Body of pancreas (tissue), 4 donors: ENCODE results near the gene TRMU. TPM values are rescaled to one million over a fixed set of nuclear protein-coding genes. Genes with fewer than 3 reads are reported as not detected.

Experiments used
- ATAC-seq: fragments of 150-250 bp; one replicate; pipeline ENCODE4 v1.9.1; 2016
- DNase-seq, 4 donors: peaks; one replicate each; pipeline ENCODE4 v3.0.0-alpha.2; 2019
- H3K27ac ChIP-seq, 4 donors: fragments of 200-600 bp; sonication (generic); 1 replicate in 3 of 4; 2 replicates in 1 of 4; pipeline versions ENCODE4 v1.5.1 to v1.6.1; 2016 to 2019; ENCODE audit warnings: mild to moderate bottlenecking in 1 of 4, mixed read lengths in 1 of 4, moderate library complexity in 1 of 4
- H3K27me3 ChIP-seq, 2 donors: fragments of 200-600 bp; sonication (generic); one replicate each; pipeline ENCODE4 v1.6.0; 2016; ENCODE audit warnings: mild to moderate bottlenecking in 1 of 2
- H3K36me3 ChIP-seq, 2 donors: fragments of 200-600 bp; sonication (generic); replicated peaks in 1 of 2; 2 replicates each; pipeline ENCODE4 v1.5.1; 2016; ENCODE audit warnings: low read depth in 2 of 2; ENCODE audit not compliant: insufficient read depth in 1 of 2
- H3K4me1 ChIP-seq: fragments of 200-600 bp; sonication (generic); one replicate; pipeline ENCODE4 v1.6.0; 2016
- H3K4me3 ChIP-seq, 2 donors: fragments of 200-600 bp; sonication (generic); 1 replicate in 1 of 2; 2 replicates in 1 of 2; pipeline ENCODE4 v1.5.1; 2016 to 2019
- H3K9me3 ChIP-seq, 3 donors: fragments of 200-600 bp; sonication (generic); 1 replicate in 2 of 3; 2 replicates in 1 of 3; pipeline ENCODE4 v1.5.1; 2016
- CTCF ChIP-seq, 7 experiments: fragments of 450-650 bp in 4 of 7; fragments of 200-600 bp in 3 of 7; sonication (generic) in 3 of 7; IDR thresholded peaks; one replicate each; pipeline ENCODE4 v1.5.1; 2016 to 2019; ENCODE audit warnings: antibody characterized with exemption in 7 of 7
- POLR2A ChIP-seq, 3 donors: fragments of 450-650 bp; IDR thresholded peaks; one replicate each; pipeline ENCODE4 v1.6.1; 2016; ENCODE audit warnings: antibody characterized with exemption in 3 of 3, mild to moderate bottlenecking in 2 of 3
- WGBS, 2 donors: methylation state at CpG; one replicate each; pipeline ENCODE4 v1.1.5; 2017; 5-methylcytosine and 5-hydroxymethylcytosine counted together
- intact Hi-C: fragments of 100-400 bp; cut with DNase I; formaldehyde crosslinking; loops from one replicate; pipeline ENCODE4 v1.15.1; 2023
- total RNA-seq, 2 donors: library from RNA; depleted of rRNA; stranded (reverse); fragments of >200 nt; gene quantifications; one replicate each; pipeline ENCODE4 v1.1.0, GENCODE V29; 2016

The TRMU gene
- total RNA-seq: 10 to 100 TPM; 34.2 to 43.5 TPM

- 2 to 6% methylated on average over 14 to 81 of the region's 93 CpGs for WGBS, 2 donors
- intact Hi-C loops: no loop called here
- H3K9me3 ChIP-seq: no peaks in the 10 kb centered on the region
- peaks cover 0 to 13% of the 10 kb centered on the region in 2 donors for H3K36me3 ChIP-seq
- H3K4me3 ChIP-seq: peak within 1 kb of the TSS; percentile 76 to 87
- H3K4me1 ChIP-seq: peaks cover 17% of the 10 kb centered on the region
- ATAC-seq (peak; percentile 95), DNase-seq (peak; percentile 86 to 88 (median 88))
- no peaks in the 10 kb centered on the region for H3K27me3 ChIP-seq
- TF ChIP-seq CTCF (IDR thresholded peaks at IDR 0.05) (no peak), POLR2A (IDR thresholded peaks at IDR 0.05) (peak; percentile 68 to 83 (median 81))
- H3K27ac ChIP-seq: peak within 1 kb of the TSS; percentile 65 to 94 (median 86)
Measured at GRCh38 chr22:46335201-46336118, at the start of gene TRMU. Gene TRMU, plus strand, starts transcription at chr22:46335714. Its CDS starts 51 bp downstream, at chr22:46335765.

GRCh38 chr22:46286006-46286405 is 49.5 kb upstream of the TRMU start:
- 89 to 95% methylated on average over 3 of the region's 3 CpGs for WGBS, 2 donors
- Histone ChIP-seq H3K27ac (no peak overlapping the region), H3K4me1 (peaks cover 17% of the 10 kb centered on the region), H3K9me3 (no peaks in the 10 kb centered on the region), H3K27me3 (no peaks in the 10 kb centered on the region), H3K4me3 (no peak overlapping the region), H3K36me3 (peaks cover 5 to 24% of the 10 kb centered on the region in 2 donors)
- intact Hi-C loops: no loop called here
- TF ChIP-seq CTCF (IDR thresholded peaks at IDR 0.05): no peak
- ATAC-seq: no peak
- no peak for DNase-seq

- Histone ChIP-seq H3K27ac (peak overlapping the region in 3 of 4 donors; percentile 71 to 80 (median 77)), H3K36me3 (peaks cover 2 to 17% of the 10 kb centered on the region in 2 donors), H3K4me1 (peaks cover 17% of the 10 kb centered on the region), H3K27me3 (no peaks in the 10 kb centered on the region), H3K9me3 (no peaks in the 10 kb centered on the region), H3K4me3 (no peak overlapping the region)
- TF ChIP-seq POLR2A (IDR thresholded peaks at IDR 0.05) (no peak), CTCF (IDR thresholded peaks at IDR 0.05) (peak in 3 of 7 experiments; percentile 13 to 48 (median 15))
- WGBS, 2 donors: 49 to 56% methylated on average over 9 to 15 of the region's 15 CpGs
- ATAC-seq: peak; percentile 90
- DNase-seq: peak; percentile 78 to 92 (median 86)
- intact Hi-C loops: no loop called here
Measured at GRCh38 chr22:46286941-46287872, 48.3 kb upstream of the TRMU start.

GRCh38 chr22:46287873-46288751 is 47.4 kb upstream of the TRMU start:
- peak overlapping the region in 3 of 4 donors; percentile 71 to 80 (median 77) for H3K27ac ChIP-seq
- H3K9me3 ChIP-seq: no peaks in the 10 kb centered on the region
- H3K4me3 ChIP-seq: no peak overlapping the region
- peaks cover 17% of the 10 kb centered on the region for H3K4me1 ChIP-seq
- peak in 2 of 4 donors; percentile 28 to 50 for DNase-seq
- H3K27me3 ChIP-seq: no peaks in the 10 kb centered on the region
- H3K36me3 ChIP-seq: peaks cover 0 to 14% of the 10 kb centered on the region in 2 donors
- WGBS, 2 donors: 78 to 83% methylated on average over 10 to 24 of the region's 24 CpGs
- intact Hi-C loops: no loop called here
- TF ChIP-seq CTCF (IDR thresholded peaks at IDR 0.05) (no peak), POLR2A (IDR thresholded peaks at IDR 0.05) (no peak)
- ATAC-seq: no peak
